Vagina (tissue), 2 donors: ENCODE results near the gene ANKFN1. TPM values are rescaled to one million over a fixed set of nuclear protein-coding genes. Genes with fewer than 3 reads are reported as not detected.

Source experiments
- DNase-seq, 2 donors: peaks; one replicate each; pipeline ENCODE4 v3.0.0-alpha.2; 2017; ENCODE audit errors: extremely low spot score in 2 of 2
- H3K27ac ChIP-seq: fragments of 200-600 bp; sonication (generic); one replicate; pipeline ENCODE4 v1.5.1; 2019
- H3K27me3 ChIP-seq: fragments of 200-600 bp; sonication (generic); one replicate; pipeline ENCODE4 v1.5.1; 2019
- H3K36me3 ChIP-seq, 2 donors: fragments of 200-600 bp; sonication (generic); one replicate each; pipeline ENCODE4 v1.5.1; 2017 to 2019
- H3K4me1 ChIP-seq: fragments of 200-600 bp; sonication (generic); one replicate; pipeline ENCODE4 v1.5.1; 2019
- H3K4me3 ChIP-seq, 2 donors: fragments of 200-600 bp; sonication (generic); 1 replicate in 1 of 2; 2 replicates in 1 of 2; pipeline ENCODE4 v1.5.1; 2016 to 2019
- H3K9me3 ChIP-seq: fragments of 200-600 bp; sonication (generic); one replicate; pipeline ENCODE4 v1.5.1; 2019
- POLR2A ChIP-seq, 2 donors: fragments of 450-650 bp; IDR thresholded peaks; one replicate each; pipeline ENCODE4 v1.6.1; 2017; ENCODE audit warnings: antibody characterized with exemption in 2 of 2, mild to moderate bottlenecking in 2 of 2, moderate library complexity in 2 of 2
- POLR2AphosphoS5 ChIP-seq, 2 donors: sonication (generic); formaldehyde crosslinking; IDR thresholded peaks; one replicate each; pipeline ENCODE4 v1.9.0; 2017; ENCODE audit warnings: antibody characterized with exemption in 2 of 2, mild to moderate bottlenecking in 2 of 2, low read depth in 1 of 2; ENCODE audit not compliant: insufficient read depth in 1 of 2
- intact Hi-C: fragments of 100-400 bp; cut with DNase I; formaldehyde crosslinking; loops from one replicate; pipeline ENCODE4 v1.15.1; 2023
- small RNA-seq: library from RNA; depleted of rRNA; stranded (forward); fragments of <200 nt; gene quantifications from one replicate; pipeline ENCODE3, GENCODE V24; 2016
- total RNA-seq: library from RNA; depleted of rRNA; stranded (reverse); fragments of >200 nt; gene quantifications from one replicate; pipeline ENCODE4 v1.2.3, GENCODE V29; 2016
- TF ChIP-seq, protein P1 (sequence below), 3 experiments: fragments of 450-650 bp in 2 of 3; fragments of 200-600 bp in 1 of 3; sonication (generic) in 1 of 3; IDR thresholded peaks; one replicate each; pipeline ENCODE4 v1.5.1; 2017 to 2019; ENCODE audit warnings: antibody characterized with exemption in 3 of 3, mild to moderate bottlenecking in 2 of 3, moderate library complexity in 2 of 3

ANKFN1 gene
- total RNA-seq, 1 donor from 2014 or later: 3.4 TPM

GRCh38 chr17:56558088-56558487 is 404.8 kb downstream of the ANKFN1 start:
- DNase-seq: no peak
- Histone ChIP-seq H3K4me3 (no peak overlapping the region), H3K27me3 (no peaks in the 10 kb centered on the region), H3K4me1 (no peaks in the 10 kb centered on the region), H3K9me3 (no peaks in the 10 kb centered on the region), H3K27ac (no peak overlapping the region), H3K36me3 (no peaks in the 10 kb centered on the region)
- TF ChIP-seq POLR2A (IDR thresholded peaks at IDR 0.05) (no peak), POLR2AphosphoS5 (IDR thresholded peaks at IDR 0.05; ENCODE audit: insufficient read depth in 1 of 2, low read depth in 1 of 2) (no peak)
- TF ChIP-seq, protein P1, sequence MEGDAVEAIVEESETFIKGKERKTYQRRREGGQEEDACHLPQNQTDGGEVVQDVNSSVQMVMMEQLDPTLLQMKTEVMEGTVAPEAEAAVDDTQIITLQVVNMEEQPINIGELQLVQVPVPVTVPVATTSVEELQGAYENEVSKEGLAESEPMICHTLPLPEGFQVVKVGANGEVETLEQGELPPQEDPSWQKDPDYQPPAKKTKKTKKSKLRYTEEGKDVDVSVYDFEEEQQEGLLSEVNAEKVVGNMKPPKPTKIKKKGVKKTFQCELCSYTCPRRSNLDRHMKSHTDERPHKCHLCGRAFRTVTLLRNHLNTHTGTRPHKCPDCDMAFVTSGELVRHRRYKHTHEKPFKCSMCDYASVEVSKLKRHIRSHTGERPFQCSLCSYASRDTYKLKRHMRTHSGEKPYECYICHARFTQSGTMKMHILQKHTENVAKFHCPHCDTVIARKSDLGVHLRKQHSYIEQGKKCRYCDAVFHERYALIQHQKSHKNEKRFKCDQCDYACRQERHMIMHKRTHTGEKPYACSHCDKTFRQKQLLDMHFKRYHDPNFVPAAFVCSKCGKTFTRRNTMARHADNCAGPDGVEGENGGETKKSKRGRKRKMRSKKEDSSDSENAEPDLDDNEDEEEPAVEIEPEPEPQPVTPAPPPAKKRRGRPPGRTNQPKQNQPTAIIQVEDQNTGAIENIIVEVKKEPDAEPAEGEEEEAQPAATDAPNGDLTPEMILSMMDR (IDR thresholded peaks at IDR 0.05): no peak
- intact Hi-C loops: no loop called here

Small RNA genes lying within 50 kb of the gene (small RNA-seq; reads per million reads assigned to genes)
- gene AC006600.1: not detected
